ENCODE data around the gene MRPL9.
"Not testable (repeated sequence)": the region's sequence is repeated elsewhere in the genome, so short reads cannot be mapped to it uniquely, and the experiment has no call there.

MRPL9 gene

GRCh38 chr1:151783796-151784195 lies 20.5 kb upstream of the MRPL9 start:
- DNase-seq (ENCODE audit: low read depth, low spot score): no peak

- DNase-seq (ENCODE audit: low read depth, low spot score): no peak
Observed at GRCh38 chr1:151782741-151783140, 19.4 kb upstream of the MRPL9 start.

GRCh38 chr1:151782026-151782425 lies 18.7 kb upstream of the MRPL9 start:
- DNase-seq (ENCODE audit: low read depth, low spot score): not testable (repeated sequence)

- not testable (repeated sequence) for DNase-seq (ENCODE audit: low read depth, low spot score)
Observed at GRCh38 chr1:151780736-151781135, 17.4 kb upstream of the MRPL9 start.

- DNase-seq (ENCODE audit: low read depth, low spot score): no peak
Observed at GRCh38 chr1:151779852-151780251, 16.6 kb upstream of the MRPL9 start.

- DNase-seq (ENCODE audit: low read depth, low spot score): no peak
Observed at GRCh38 chr1:151777317-151777716, 14.0 kb upstream of the MRPL9 start.

- DNase-seq (ENCODE audit: low read depth, low spot score): no peak
Observed at GRCh38 chr1:151776665-151777062, 13.4 kb upstream of the MRPL9 start.

- DNase-seq (ENCODE audit: low read depth, low spot score): no peak
Observed at GRCh38 chr1:151775894-151776664, 12.8 kb upstream of the MRPL9 start.

- DNase-seq (ENCODE audit: low read depth, low spot score): no peak
Observed at GRCh38 chr1:151774256-151774922, 11.1 kb upstream of the MRPL9 start.

GRCh38 chr1:151773702-151774101 lies 10.4 kb upstream of the MRPL9 start:
- DNase-seq (ENCODE audit: low read depth, low spot score): peak; percentile 85

- not testable (repeated sequence) for DNase-seq (ENCODE audit: low read depth, low spot score)
Observed at GRCh38 chr1:151769270-151769669, 6.0 kb upstream of the MRPL9 start.

GRCh38 chr1:151768351-151769066 lies 5.2 kb upstream of the MRPL9 start:
- not testable (repeated sequence) for DNase-seq (ENCODE audit: low read depth, low spot score)

- no peak for DNase-seq (ENCODE audit: low read depth, low spot score)
Observed at GRCh38 chr1:151763990-151764389, 694 bp upstream of the MRPL9 start.

- DNase-seq (ENCODE audit: low read depth, low spot score): peak; percentile 35
Observed at GRCh38 chr1:151760597-151761385, 2.5 kb downstream of the MRPL9 start.

- no peak for DNase-seq (ENCODE audit: low read depth, low spot score)
Observed at GRCh38 chr1:151759241-151759640, 4.1 kb downstream of the MRPL9 start.

GRCh38 chr1:151756291-151756690 lies 7.0 kb downstream of the MRPL9 start:
- no peak for DNase-seq (ENCODE audit: low read depth, low spot score)

- DNase-seq (ENCODE audit: low read depth, low spot score): no peak
Observed at GRCh38 chr1:151741516-151741915, 21.8 kb downstream of the MRPL9 start.

GRCh38 chr1:151739590-151740355 lies 23.5 kb downstream of the MRPL9 start:
- no peak for DNase-seq (ENCODE audit: low read depth, low spot score)

GRCh38 chr1:151737479-151737878 lies 25.8 kb downstream of the MRPL9 start:
- DNase-seq (ENCODE audit: low read depth, low spot score): no peak

- no peak for DNase-seq (ENCODE audit: low read depth, low spot score)
Observed at GRCh38 chr1:151737026-151737425, 26.3 kb downstream of the MRPL9 start.

GRCh38 chr1:151733995-151734394 lies 29.3 kb downstream of the MRPL9 start:
- not testable (repeated sequence) for DNase-seq (ENCODE audit: low read depth, low spot score)
